Neural progenitor cell (in vitro differentiated cells): ENCODE results near the gene ZCCHC7.

Experiments
- CTCF ChIP-seq: fragments of 200-600 bp; sonication (generic); IDR thresholded peaks from 2 replicates; pipeline ENCODE4 v1.5.1; 2017; ENCODE audit warnings: antibody characterized with exemption, mild to moderate bottlenecking
- EZH2 ChIP-seq: fragments of 200-600 bp; sonication (generic); IDR thresholded peaks from 2 replicates; pipeline ENCODE4 v1.6.1; 2017; ENCODE audit warnings: antibody characterized with exemption, mild to moderate bottlenecking, moderate library complexity
- EZH2phosphoT487 ChIP-seq: fragments of 200-600 bp; sonication (generic); IDR thresholded peaks from 2 replicates; pipeline ENCODE4 v1.6.1; 2017; ENCODE audit warnings: antibody characterized with exemption

- TF ChIP-seq CTCF (no peak), EZH2phosphoT487 (no peak), EZH2 (no peak)
These were observed 170.1 kb downstream of the ZCCHC7 start for GRCh38 chr9:37290366-37290939.
